ENCODE results near the gene MUC5AC. TPM values are rescaled to one million over a fixed set of nuclear protein-coding genes. Genes with fewer than 3 reads are reported as not detected.

The MUC5AC gene
- polyA plus RNA-seq, 1 donor: 0.37 TPM

DNA sequence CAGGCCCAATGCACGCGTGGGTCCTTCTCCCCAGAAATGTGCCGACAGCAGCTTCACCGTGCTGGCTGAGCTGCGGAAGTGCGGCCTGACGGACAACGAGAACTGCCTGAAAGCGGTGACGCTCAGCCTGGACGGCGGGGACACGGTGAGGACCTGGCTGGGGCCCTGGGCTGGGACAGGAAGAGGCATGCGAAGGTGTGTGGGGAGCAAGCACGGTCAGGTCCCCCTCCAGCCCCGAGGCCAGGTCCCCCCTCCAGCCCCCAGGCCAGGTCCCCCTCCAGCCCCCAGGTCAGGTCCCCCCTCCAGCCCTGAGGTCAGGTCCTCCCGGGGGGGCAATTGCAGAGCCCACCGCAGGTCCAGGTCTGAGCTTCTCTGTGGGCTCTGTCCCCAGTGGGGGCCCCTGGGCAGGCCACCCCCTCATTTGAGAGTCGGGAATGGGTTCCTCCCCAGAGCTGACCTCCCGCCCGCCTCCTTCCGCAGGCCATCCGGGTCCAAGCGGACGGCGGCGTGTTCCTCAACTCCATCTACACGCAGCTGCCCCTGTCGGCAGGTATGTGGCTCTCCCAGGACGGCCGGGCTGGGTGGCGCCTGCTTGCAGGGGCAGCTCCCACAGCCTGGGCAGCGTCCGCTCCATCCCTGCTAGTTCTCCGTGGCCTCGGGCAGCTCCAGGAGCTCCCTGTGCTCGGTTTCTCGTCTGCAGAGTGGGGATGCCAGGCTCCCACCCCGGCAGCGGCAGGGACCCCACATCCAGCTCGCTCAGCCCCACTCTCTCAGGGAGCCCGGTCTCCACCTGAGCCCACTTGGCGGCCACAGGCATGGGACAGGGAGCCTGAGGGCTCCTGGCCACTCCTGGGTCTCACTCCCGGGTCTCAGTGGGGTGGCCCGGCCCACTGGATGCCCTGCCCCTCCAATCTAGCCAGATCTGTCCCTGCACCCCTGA is 73.0 kb downstream of the MUC5AC start:
- Histone ChIP-seq H3K4me1 (ENCODE audit: control insufficient read depth, insufficient read depth, low read length) (no peaks in the 10 kb centered on the region), H3K4me3 (ENCODE audit: low read length) (no peak overlapping the region), H3K9me3 (ENCODE audit: control insufficient read depth, low read depth, low read length) (peaks cover 3% of the 10 kb centered on the region), H3K36me3 (ENCODE audit: control insufficient read depth, insufficient read depth, low read length) (no peaks in the 10 kb centered on the region), H3K27ac (ENCODE audit: low read length) (no peak overlapping the region), H3K27me3 (ENCODE audit: control insufficient read depth, insufficient read depth, low read length) (no peaks in the 10 kb centered on the region)
- DNase-seq: no peak
- WGBS (ENCODE audit: insufficient coverage, low lambda C conversion rate): no CpG with 5 or more reads among the region's 45 CpGs

DNA sequence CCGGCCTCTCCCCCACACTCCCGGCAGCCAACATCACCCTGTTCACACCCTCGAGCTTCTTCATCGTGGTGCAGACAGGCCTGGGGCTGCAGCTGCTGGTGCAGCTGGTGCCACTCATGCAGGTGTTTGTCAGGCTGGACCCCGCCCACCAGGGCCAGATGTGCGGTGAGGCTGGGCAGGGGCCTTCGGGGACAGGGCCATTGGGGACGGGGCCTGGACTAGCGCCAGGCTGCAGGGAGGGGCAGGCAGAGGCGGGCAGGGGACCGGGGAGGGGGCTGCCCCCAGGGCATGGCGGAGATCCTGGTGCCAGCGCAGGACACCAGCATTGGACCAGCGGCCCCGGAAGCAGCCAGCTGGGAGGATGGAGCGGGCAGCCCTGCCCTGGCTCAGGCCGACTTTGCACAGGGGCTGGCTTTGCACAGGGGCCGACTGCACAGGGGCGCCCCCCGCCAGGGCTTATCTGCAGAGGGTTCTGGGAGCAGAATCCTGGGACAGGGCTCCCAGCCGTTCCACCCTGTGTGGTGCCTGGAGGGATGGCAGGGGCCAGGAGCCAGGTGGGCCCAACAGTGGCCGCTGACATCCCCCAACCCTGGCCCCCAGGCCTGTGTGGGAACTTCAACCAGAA is 73.8 kb downstream of the MUC5AC start:
- Histone ChIP-seq H3K4me3 (ENCODE audit: low read length) (no peak overlapping the region), H3K9me3 (ENCODE audit: control insufficient read depth, low read depth, low read length) (no peaks in the 10 kb centered on the region), H3K27me3 (ENCODE audit: control insufficient read depth, insufficient read depth, low read length) (no peaks in the 10 kb centered on the region), H3K36me3 (ENCODE audit: control insufficient read depth, insufficient read depth, low read length) (no peaks in the 10 kb centered on the region), H3K27ac (ENCODE audit: low read length) (no peak overlapping the region), H3K4me1 (ENCODE audit: control insufficient read depth, insufficient read depth, low read length) (no peaks in the 10 kb centered on the region)
- DNase-seq: no peak
- no CpG with 5 or more reads among the region's 22 CpGs for WGBS (ENCODE audit: insufficient coverage, low lambda C conversion rate)

DNA sequence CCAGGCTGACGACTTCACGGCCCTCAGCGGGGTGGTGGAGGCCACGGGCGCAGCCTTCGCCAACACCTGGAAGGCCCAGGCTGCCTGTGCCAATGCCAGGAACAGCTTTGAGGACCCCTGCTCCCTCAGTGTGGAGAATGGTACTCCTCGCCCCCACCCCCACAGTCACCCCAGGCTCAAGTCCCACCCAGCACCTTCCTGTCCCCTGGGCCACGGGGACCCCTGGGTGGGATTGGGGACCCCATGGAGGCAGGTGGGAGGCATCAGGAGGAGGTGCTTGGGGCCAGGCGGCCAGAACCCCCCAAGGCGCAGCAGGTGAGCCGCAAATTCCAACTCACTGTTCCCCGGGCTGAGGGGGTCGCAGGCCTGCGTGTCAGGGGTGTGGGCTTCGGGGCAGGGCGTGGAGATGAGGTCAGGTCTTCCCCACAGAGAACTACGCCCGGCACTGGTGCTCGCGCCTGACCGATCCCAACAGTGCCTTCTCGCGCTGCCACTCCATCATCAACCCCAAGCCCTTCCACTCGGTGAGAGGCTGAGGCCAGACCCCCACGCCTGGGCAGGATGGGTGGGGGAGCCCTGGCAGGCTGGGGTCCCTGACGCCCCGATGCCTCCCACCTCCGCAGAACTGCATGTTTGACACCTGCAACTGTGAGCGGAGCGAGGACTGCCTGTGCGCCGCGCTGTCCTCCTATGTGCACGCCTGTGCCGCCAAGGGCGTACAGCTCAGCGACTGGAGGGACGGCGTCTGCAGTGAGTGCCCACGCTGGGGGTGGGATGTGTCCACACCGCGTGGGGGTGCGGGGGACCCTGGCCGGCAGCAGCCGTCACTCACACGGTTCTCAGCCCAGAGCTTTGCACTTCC is 74.5 kb downstream of the MUC5AC start:
- no peaks in the 10 kb centered on the region for H3K9me3 ChIP-seq (ENCODE audit: control insufficient read depth, low read depth, low read length)
- no peaks in the 10 kb centered on the region for H3K4me1 ChIP-seq (ENCODE audit: control insufficient read depth, insufficient read depth, low read length)
- no peak overlapping the region for H3K4me3 ChIP-seq (ENCODE audit: low read length)
- DNase-seq: no peak
- no peak overlapping the region for H3K27ac ChIP-seq (ENCODE audit: low read length)
- WGBS (ENCODE audit: insufficient coverage, low lambda C conversion rate): no CpG with 5 or more reads among the region's 46 CpGs
- H3K36me3 ChIP-seq (ENCODE audit: control insufficient read depth, insufficient read depth, low read length): no peaks in the 10 kb centered on the region
- H3K27me3 ChIP-seq (ENCODE audit: control insufficient read depth, insufficient read depth, low read length): no peaks in the 10 kb centered on the region

DNA sequence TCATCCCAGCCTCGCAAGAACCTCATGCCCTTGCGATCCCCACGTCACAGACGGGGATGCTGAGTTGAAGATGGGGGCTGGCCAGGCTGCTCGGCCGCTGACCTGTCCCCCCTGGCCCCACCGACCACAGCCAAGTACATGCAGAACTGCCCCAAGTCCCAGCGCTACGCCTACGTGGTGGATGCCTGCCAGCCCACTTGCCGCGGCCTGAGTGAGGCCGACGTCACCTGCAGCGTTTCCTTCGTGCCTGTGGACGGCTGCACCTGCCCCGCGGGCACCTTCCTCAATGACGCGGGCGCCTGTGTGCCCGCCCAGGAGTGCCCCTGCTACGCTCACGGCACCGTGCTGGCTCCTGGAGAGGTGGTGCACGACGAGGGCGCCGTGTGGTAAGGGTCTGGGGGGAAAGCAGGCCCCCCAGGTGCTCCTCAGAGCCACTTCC is 75.1 kb downstream of the MUC5AC start:
- no CpG with 5 or more reads among the region's 30 CpGs for WGBS (ENCODE audit: insufficient coverage, low lambda C conversion rate)
- H3K27me3 ChIP-seq (ENCODE audit: control insufficient read depth, insufficient read depth, low read length): no peaks in the 10 kb centered on the region
- no peaks in the 10 kb centered on the region for H3K4me1 ChIP-seq (ENCODE audit: control insufficient read depth, insufficient read depth, low read length)
- no peak for DNase-seq
- H3K4me3 ChIP-seq (ENCODE audit: low read length): no peak overlapping the region
- H3K36me3 ChIP-seq (ENCODE audit: control insufficient read depth, insufficient read depth, low read length): no peaks in the 10 kb centered on the region
- no peaks in the 10 kb centered on the region for H3K9me3 ChIP-seq (ENCODE audit: control insufficient read depth, low read depth, low read length)
- H3K27ac ChIP-seq (ENCODE audit: low read length): no peak overlapping the region

DNA sequence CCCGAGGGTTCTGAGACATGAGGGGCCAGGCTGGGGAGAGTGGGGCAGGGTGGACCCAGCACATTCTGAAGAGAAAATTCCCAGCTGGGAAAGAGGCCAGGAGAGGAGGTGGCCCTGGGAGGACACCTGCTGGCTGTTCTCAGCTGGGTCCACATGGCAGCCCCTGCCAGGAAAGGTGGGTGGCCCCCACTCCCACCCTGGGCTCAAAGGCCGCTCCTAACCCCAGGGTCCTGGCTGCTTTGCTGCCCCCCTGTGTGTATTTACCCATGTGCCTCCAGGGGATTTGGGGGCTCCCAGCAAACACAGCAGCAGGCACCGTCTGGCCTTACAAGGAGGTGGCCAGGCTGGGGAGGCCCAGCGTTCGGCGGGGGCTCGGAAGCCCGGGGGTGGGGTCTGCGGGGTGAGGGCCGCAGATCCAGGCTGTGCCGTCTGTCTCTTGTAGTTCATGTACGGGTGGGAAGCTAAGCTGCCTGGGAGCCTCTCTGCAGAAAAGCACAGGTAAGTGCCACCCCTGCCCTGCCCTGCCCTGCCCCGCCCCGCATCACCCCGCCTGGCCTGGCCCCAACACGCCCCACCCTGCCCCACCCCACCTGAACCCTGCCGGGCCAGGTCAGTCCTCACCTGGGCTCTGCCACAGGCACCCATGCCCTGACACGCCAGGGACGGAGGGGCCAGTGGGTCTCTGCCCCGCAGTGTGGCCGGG is 75.7 kb downstream of the MUC5AC start:
- Histone ChIP-seq H3K27ac (ENCODE audit: low read length) (no peak overlapping the region), H3K4me1 (ENCODE audit: control insufficient read depth, insufficient read depth, low read length) (no peaks in the 10 kb centered on the region), H3K36me3 (ENCODE audit: control insufficient read depth, insufficient read depth, low read length) (no peaks in the 10 kb centered on the region), H3K27me3 (ENCODE audit: control insufficient read depth, insufficient read depth, low read length) (no peaks in the 10 kb centered on the region), H3K4me3 (ENCODE audit: low read length) (no peak overlapping the region), H3K9me3 (ENCODE audit: control insufficient read depth, low read depth, low read length) (no peaks in the 10 kb centered on the region)
- WGBS (ENCODE audit: insufficient coverage, low lambda C conversion rate): no CpG with 5 or more reads among the region's 21 CpGs
- no peak for DNase-seq

- no peak overlapping the region for H3K27ac ChIP-seq (ENCODE audit: low read length)
- H3K36me3 ChIP-seq (ENCODE audit: control insufficient read depth, insufficient read depth, low read length): no peaks in the 10 kb centered on the region
- H3K4me1 ChIP-seq (ENCODE audit: control insufficient read depth, insufficient read depth, low read length): no peaks in the 10 kb centered on the region
- DNase-seq: no peak
- no peaks in the 10 kb centered on the region for H3K27me3 ChIP-seq (ENCODE audit: control insufficient read depth, insufficient read depth, low read length)
- H3K4me3 ChIP-seq (ENCODE audit: low read length): no peak overlapping the region
- no CpG with 5 or more reads among the region's 22 CpGs for WGBS (ENCODE audit: insufficient coverage, low lambda C conversion rate)
- H3K9me3 ChIP-seq (ENCODE audit: control insufficient read depth, low read depth, low read length): peaks cover 2% of the 10 kb centered on the region
Measured at GRCh38 chr11:1234054-1234720, 76.4 kb downstream of the MUC5AC start.

DNA sequence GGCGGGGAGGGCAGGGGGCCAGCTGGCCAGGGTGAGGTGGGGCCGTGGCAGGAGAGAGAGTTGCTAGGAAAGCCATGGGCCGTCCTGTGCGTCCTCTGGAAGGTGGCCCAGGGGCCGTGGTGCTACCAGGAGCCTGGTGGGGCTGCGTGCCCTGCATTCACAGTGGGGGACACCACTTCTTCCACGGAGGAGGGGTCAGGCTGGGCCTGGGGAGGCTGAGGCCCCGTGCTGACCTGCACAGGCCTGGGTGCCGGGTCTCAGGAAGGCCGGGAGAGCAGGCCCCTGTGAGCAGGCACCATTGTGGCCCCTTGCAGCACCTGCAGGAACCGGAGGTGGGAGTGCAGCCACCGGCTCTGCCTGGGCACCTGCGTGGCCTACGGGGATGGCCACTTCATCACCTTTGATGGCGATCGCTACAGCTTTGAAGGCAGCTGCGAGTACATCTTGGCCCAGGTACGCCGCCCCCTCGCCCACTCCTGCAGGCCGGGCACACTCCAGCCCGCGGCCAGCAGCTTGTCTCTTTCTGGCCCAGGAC is 77.1 kb downstream of the MUC5AC start:
- H3K27ac ChIP-seq (ENCODE audit: low read length): no peak overlapping the region
- H3K4me3 ChIP-seq (ENCODE audit: low read length): no peak overlapping the region
- H3K36me3 ChIP-seq (ENCODE audit: control insufficient read depth, insufficient read depth, low read length): no peaks in the 10 kb centered on the region
- no CpG with 5 or more reads among the region's 23 CpGs for WGBS (ENCODE audit: insufficient coverage, low lambda C conversion rate)
- H3K27me3 ChIP-seq (ENCODE audit: control insufficient read depth, insufficient read depth, low read length): no peaks in the 10 kb centered on the region
- no peak for DNase-seq
- H3K9me3 ChIP-seq (ENCODE audit: control insufficient read depth, low read depth, low read length): peaks cover 5% of the 10 kb centered on the region
- H3K4me1 ChIP-seq (ENCODE audit: control insufficient read depth, insufficient read depth, low read length): no peaks in the 10 kb centered on the region

DNA sequence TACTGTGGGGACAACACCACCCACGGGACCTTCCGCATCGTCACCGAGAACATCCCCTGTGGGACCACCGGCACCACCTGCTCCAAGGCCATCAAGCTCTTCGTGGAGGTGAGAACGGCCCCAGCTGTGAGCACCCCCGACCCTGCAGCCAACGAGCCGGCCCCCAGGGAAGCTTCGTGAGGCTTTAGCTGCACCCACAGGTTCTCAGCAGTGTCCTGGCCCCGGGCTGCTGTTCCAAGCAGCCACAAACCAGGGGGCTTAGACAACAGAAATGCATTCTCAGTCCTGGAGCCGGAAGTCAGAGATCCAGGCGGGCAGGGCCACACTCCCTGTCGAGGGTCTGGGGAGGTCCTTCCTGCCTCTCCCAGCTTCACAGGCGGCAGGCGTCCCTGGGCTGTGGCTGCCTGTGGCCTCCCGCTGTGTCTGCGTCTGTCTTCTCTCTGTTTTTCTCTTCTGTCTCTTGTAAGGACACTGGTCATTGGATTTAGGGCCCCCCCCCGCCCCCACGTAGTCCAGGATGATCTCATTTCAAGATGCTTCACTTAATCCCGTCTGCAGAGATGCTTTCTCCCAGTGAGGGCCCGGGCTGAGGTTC is 77.7 kb downstream of the MUC5AC start:
- DNase-seq: no peak
- no CpG with 5 or more reads among the region's 23 CpGs for WGBS (ENCODE audit: insufficient coverage, low lambda C conversion rate)

DNA sequence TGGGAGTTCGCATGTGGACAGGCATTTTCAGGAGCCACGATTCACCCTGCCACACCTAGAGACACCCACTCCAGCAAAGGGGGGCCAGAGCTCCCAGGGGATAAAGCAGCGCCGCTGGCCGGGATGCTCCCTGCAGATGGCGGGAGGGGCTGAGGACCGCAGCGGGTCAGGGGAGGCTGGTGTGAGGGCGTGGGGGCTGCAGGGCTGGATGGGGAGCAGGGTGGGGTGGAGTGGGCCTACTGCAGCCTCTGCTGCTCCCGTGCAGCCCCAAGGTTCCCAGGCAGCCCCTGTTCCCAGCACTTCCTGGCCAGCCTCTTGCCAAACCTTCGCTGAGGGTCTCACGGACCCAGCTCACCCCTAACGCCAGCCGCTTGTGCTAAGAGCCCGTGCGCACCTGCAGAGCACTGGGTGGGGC is 78.2 kb downstream of the MUC5AC start:
- no peak overlapping the region for H3K4me3 ChIP-seq (ENCODE audit: low read length)
- H3K27ac ChIP-seq (ENCODE audit: low read length): no peak overlapping the region
- no peak for DNase-seq
- H3K27me3 ChIP-seq (ENCODE audit: control insufficient read depth, insufficient read depth, low read length): no peaks in the 10 kb centered on the region
- WGBS (ENCODE audit: insufficient coverage, low lambda C conversion rate): no CpG with 5 or more reads among the region's 16 CpGs
- peaks cover 11% of the 10 kb centered on the region for H3K9me3 ChIP-seq (ENCODE audit: control insufficient read depth, low read depth, low read length)
- H3K4me1 ChIP-seq (ENCODE audit: control insufficient read depth, insufficient read depth, low read length): no peaks in the 10 kb centered on the region
- H3K36me3 ChIP-seq (ENCODE audit: control insufficient read depth, insufficient read depth, low read length): no peaks in the 10 kb centered on the region

More for the DNA sequence above, 77.7 kb downstream of the MUC5AC start:
- Histone ChIP-seq H3K27ac (ENCODE audit: low read length) (no peak overlapping the region), H3K27me3 (ENCODE audit: control insufficient read depth, insufficient read depth, low read length) (no peaks in the 10 kb centered on the region), H3K4me3 (ENCODE audit: low read length) (no peak overlapping the region), H3K4me1 (ENCODE audit: control insufficient read depth, insufficient read depth, low read length) (no peaks in the 10 kb centered on the region), H3K36me3 (ENCODE audit: control insufficient read depth, insufficient read depth, low read length) (no peaks in the 10 kb centered on the region), H3K9me3 (ENCODE audit: control insufficient read depth, low read depth, low read length) (peaks cover 6% of the 10 kb centered on the region)

Measured in large intestine (tissue), 3 donors.